8988T (cell line): ENCODE results near the gene P2RX4.
"Not testable (repeated sequence)": the region's sequence is repeated elsewhere in the genome, so short reads cannot be mapped to it uniquely, and the experiment has no call there.

ENCODE experiments used
- DNase-seq: peaks from one replicate; pipeline ENCODE4 v3.0.0; 2011

Gene P2RX4

DNA sequence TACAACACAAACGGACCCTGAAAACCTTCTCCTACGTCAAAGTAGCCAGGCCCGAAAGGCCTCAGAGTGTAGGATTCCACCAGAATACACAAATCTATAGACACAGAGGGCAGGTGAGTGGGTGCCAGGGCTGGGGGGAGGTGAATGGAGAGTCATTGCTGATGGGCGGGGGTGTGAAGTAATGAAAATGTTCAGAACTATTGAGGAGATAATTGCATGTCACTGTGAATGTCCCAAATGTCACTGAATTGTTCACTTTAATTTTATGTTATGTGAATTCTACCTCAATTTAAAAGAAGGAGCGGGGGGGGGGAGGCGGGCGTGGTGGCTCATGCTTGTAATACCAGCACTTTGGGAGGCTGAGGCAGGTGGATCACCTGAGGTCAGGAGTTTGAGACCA, 36.0 kb downstream of the P2RX4 start:
- DNase-seq, result no peak

DNA sequence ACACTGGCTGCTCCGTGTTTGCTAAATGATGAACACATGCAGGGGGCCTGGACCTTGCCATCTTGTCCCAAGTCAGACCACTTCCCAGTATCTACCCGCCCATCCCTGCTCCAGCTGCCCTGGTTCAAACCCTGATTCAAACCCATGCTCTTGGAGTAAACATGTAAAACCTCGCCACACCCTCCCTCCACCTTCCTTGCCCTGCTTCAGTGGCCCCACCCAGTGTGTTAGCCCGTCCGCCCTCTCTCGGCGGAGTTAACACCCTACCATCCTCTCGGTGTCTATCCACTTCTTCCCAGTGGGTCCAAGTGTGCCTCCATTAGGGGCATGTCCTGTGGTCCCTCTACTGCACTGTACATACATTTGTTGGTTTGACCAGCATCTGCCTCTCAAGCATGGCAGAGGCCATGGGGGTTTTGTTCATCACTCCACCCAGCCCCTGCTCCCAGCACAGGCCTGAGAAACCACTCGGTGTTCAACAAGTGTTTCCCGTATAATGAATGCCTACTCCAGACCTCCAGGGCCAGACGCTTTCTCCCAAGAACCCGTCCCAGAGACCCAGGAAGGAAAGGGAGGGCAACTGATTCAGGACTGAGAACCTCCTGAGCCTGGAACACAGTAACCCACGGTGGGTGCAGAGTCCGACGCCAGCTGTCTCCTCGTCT, 37.1 kb downstream of the P2RX4 start:
- DNase-seq, result no peak

DNA sequence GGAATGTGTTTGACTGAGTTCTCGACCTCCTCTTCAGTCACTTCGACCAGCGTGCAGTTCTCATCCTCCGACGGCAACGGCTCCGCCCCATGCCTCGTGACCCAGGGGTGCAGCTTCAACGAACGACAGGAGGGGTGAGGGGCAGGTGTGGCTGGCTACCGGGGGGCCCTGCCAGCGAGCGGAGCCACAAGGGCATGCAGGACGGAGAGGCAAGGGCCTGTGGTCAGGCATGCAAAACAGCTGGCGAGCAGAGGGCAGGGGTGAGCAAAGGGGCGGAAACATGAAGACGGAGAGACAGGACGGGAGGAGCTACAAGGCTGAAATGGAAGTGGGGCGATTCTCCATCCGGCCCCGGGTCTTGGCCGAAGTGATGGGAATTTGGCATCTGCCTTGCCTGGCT, 38.7 kb downstream of the P2RX4 start:
- DNase-seq, result no peak

DNA sequence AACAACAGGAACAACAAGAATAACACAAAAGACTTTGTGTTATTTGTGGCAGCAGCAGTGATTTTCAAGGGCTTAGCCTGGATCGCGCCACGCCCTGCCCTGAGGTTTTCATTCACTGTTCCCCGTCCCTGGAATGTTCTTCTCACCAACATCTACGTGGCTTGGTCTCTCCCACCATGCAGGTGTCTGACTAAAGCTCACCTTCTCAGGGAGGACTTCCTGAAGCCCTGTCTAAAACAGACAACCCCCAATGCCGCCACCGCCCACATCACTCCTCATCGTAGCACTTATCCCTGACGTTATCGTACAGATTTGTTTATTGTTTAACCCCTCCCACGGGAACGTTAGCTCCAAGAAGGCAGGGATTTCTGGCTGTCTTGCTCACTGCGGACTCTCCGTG, 40.4 kb downstream of the P2RX4 start:
- no peak for DNase-seq

DNA sequence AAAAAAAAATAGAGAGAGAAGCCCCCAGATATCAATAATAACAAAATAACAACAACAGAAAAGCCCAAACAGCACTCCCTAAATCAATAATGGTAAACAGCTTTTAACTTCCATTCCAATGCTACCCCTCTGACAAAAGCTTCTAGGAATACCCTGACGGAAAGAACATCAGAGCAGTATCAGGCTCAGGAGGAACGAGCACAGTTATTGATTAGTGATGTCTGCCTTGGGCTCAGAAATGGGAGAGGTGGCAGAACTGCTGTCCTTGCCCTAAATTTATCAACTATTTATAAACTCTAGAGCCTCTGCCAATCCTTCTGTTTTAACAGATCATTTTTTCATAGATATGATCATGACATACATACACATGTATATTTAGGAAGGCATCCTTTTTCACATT, 41.9 kb downstream of the P2RX4 start:
- DNase-seq, result no peak

DNA sequence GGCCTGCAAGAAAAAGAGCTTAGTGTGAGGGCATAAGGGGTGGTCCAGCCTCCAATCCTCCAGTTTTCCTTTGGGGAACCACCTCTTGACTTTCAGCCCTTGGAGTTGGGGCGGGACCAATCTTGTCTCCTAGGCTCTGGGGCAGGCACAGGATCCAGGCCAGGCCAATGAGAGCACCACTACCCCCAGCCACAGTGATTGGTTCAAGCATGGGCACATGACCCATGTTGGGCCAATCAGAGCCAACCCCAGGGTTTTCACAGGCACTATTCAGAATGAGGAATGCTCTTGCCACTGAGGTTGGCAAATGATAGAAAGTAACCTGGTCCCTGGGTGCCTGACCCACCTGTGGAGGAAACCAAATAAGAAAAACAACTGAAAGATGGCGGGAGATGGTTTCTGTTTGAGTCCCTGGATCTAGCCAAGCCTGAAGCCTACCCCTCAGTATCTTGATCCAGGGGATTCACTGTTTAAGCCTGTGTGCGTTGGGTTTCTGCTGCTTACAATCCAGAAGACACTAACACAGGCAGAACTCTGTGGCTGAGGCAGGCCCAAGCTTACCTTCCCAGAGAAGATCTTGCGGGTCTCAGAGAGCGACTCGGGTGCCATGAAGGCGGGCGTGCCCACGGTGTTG, 42.9 kb downstream of the P2RX4 start:
- no peak for DNase-seq

DNA sequence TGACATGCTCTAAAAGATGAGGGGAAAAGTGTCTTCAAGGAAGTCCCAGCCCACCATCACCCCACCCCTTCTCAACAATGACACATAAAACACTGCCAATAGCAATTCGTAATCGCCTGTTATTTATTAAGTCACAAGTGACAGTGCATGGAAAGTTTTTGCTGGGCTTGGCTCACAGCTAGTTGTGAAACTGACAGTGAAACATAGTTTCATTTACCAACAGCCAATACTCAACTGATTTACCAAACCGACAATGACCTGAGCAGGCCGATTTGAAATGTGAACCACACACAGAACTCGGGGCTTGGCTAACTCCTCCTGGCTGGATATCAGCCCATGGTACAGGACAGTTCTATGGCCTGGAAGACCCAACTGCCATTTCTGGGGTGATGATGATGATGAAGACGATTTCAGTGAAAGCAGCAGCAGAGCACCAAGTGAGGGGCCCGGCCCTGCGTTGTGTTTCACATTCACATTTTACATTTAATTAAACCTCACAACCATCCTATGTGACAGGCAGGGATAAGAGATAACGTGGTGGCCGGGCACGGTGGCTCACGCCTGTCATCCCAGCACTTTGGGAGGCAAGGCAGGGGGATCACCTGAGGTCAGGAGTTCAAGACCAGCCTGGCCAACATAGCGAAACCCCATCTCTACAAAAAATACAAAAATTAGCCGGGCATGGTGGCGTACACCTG, 43.9 kb downstream of the P2RX4 start:
- DNase-seq, result no peak

DNA sequence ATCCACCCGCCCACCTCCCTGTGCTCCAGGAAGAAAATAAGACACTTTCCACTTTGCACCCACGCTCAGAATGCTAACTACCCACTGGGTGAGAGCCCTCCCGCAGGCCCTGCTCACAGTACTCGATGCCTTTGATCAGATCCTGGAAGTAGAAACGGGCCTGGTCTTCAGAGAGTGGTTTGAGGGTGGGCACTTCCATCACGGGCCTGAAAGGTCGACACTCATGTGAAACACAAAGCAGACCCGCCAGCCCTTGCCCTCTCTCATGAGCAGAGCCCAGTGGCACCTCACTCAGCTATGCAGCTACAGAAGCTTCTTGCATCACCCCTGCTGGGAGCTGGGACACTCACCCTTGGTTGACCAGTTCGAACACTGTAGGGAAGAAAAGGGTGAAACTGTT, 45.5 kb downstream of the P2RX4 start:
- DNase-seq, result no peak

DNA sequence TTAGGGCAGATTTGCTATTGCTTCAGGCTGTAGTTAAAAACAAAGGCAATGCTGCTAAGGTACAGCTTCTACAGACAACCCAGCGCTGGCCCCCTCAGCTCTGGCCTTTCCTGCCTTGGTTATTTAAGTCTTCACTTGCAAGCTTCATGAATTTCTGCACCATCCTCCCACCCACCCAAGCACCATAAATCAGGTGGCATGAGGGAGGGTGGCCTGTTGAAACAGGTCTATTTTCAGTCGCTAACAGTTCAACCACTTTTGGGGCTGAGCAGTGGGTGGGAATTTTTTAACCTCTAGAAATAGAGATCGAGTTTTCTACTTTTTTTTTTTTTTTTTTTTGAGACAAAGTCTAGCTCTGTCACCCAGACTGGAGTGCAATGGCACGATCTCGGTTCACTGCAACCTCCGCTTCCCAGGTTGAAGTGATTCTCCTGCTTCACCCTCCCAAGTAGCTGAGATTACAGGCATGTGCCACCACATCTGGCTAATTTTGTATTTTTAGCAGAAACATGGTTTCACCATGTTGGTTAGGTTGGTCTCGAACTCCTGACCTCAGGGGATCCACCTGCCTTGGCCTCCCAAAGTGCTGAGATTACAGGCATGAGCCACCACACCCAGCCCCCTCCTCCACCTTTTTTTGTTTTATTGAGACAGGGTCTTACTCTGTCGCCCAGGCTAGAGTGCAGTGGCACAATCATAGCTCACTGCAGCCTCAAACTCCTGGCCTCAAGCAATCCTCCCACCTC, 47.9 kb downstream of the P2RX4 start:
- DNase-seq, result not testable (repeated sequence)

DNA sequence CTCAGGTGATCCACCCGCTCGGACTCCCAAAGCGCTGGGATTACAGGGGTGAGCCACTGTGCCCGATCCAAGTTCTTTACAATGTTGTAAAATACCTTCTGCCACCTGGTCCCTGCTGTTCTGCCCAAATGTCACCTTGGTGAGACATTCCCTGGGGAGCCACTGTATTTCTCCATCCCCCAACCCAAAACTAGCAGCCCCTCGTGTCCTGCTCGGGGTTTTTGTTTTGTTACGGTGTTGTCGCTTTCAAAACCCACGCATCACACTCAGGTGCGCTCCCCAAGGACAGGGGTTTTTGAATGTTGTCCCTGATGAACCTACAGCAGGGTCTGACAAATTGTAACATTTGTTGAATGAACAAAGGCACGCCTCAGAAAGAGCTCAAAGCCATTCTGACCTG, 49.1 kb downstream of the P2RX4 start:
- no peak for DNase-seq

DNA sequence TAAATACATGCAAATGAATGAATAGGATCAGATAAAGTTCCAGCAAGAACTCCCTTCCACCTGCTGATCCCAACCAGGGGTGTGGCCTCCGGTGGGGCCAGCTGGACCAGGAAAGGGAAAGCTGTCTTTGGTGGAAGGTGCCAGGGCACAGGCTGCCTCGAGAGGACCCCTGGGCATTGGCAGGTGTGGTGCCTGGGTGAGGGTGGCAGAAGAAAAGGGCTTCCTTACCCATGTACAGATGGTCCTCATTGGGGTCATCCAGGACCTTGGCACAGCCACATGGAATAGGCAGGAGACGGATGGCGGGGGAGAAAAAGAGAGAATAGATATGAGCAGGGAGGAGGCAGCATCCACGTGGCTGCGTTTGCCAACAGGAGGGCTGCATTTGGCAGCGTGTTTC, 50.2 kb downstream of the P2RX4 start:
- DNase-seq, result no peak

DNA sequence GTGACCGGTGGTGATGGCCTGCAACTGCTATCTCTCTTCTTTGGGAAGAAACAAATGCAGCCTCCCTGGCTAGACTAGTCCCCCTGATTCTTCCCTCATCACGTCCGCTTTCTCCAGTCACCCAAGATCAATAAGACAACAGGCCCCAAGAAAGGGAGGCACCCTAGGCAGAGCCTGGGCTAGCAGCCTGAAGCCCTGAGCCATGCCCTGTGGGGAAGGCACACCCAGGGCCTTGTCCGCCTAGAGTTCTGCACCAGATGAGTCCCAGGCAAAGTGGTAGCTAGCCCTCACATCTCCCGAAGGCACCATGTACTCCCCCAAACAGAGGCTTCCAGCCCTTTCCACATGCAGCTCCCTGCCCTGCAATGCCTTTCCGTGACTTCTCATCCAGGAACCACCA, 51.5 kb downstream of the P2RX4 start:
- no peak for DNase-seq

DNA sequence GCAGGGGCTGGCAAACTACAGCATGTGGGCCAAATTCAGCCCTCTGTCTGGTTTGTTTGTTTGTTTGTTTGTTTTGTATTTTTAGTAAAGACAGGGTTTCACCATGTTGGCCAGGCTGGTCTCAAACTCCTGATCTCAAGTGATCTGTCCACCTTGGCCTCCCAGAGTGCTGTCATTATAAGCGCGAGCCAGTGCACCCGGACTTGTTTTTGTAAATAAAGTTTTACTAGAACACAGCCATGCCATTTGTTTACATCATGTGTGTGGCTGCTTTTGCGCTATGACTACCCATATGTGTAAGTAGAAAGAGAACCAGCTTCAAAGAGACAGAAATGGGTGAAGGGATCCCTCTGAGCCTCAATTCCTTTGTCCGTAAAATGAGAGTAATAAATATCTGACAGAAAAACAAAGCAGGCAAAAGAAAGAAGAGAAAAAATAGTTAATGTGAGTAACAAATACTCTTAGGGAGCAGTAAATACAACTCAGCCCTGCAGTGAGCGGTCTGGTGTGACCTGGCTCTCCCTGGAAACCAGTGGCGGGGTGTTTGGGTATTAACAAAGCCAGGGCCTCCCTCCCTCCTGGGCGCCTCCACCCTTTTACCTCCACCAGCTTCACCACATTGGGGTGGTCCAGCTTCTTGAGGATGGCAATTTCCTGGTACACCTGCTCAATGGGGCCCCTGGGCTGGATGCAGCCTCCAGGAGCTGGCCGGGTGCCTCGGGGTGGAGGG, 53.4 kb downstream of the P2RX4 start:
- DNase-seq, result no peak

DNA sequence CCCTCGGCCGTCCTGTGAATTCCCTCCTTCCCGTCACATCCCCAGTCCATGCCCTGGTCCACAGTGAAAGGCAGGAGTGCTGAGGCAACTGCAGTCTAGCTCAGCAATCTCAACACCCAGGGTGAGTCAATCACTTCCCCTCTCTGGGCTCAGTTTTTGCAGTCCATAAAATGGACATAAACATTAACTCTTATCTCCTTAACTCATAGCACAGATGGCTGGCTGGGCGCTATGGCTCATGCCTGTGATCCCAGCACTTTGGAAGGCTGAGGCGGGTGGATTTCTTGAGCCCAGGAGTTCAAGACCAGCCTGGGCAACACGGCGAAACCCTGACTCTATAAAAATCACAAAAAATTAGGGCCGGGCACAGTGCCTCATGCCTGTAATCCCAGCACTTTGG, 54.2 kb downstream of the P2RX4 start:
- no peak for DNase-seq

DNA sequence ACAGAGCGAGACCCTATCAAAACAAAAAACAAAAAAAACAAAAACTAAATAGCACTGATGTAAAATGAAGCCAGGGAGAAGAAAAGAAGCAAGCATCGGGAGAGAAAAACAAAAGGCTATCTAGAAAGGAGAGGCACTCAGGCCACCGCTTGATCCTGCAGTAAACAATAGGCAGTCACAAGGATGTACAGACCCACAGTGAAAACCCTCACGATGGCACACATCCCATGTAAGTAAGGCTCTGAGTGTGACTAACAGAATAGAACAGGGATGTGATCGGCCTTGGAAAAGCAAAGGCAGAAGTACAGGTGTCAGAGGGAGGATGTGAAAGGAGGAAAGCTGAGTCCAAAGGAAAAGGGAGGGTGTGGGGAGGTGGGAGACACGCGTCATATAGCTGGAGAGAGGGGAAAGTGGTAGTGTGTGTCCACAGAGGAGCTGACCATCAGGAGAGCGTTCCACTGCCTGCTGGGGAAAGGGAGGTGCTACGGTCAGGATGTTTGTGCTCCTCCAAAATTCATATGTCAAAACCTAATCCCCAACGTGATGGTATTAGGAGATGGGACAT, 55.1 kb downstream of the P2RX4 start:
- no peak for DNase-seq

DNA sequence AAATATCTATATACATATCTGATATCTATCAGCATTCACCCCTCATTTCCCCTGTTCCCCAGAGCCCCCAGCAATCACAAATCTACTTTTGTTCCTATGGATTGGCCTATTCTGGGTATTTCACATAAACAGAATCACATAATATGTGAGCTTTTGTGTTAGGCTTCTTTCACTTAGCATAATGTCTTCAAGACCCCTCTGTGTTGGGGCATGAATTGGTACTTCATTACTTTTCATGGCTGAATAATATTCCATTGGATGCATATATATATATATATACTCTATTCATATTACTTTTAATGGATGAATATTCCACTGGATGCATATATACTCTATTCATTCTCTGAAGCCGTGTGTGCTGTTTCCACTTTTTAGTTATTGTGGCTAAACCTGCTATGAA, 57.9 kb downstream of the P2RX4 start:
- no peak for DNase-seq

DNA sequence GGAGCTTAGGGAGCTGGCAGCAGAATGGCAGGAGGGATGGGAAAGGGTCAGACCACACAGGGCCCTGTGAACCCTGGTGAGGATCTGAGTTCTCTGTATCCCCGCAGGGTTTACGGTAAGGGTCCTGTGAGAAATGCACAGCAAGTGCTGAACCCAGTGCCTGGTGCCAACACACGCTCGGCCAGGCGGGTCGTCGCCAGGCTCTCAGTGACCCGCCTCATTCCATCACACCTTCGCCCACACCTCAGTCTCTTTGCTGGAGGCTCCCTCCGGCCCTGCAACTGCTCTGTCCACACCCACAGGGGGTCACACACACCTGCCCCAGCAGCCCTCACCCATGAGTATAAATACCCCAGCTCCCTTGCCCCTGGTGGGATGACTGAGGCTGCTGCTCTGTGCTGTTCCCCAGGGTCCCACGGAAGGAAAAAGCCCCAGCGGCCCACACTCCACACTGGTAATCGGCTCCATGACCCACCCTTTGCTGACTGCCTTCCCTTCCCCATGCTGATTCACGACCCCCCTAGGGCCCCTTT, 63.5 kb downstream of the P2RX4 start:
- no peak for DNase-seq

DNA sequence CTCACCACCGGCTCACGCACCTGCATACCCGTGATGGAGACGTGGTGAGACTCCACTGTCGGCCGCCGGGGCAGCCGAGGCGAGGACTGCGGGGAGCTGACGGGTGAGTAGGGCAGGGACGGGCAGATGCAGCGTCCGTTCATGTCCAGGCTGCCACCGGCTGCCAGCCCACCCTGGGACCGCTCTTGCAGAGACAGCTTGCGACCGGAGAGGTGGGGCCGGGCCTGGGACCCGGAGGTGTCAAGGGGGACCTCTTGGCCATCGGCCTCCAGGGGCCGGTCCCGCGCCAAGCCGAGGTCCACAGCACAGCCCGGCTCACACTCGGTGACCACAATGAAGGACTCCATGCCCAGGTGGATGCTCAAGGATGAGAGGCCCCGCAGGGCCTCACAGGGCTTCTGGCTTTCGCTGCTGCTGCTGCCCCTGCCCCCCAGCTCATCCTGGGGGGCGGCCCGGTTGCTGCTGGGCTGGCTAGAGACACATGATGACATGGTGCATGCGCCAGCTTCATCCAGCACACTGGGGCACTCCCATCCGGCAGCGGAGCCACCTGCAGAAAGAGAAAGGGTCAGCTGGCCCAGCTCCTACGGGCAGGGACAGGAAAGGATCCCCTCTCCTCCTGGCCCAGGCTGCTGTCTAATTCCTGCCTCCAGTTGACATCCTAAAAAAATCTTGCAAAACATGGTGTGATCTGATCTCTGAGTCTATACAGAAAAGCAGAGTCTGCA, 64.3 kb downstream of the P2RX4 start:
- DNase-seq, result no peak

DNA sequence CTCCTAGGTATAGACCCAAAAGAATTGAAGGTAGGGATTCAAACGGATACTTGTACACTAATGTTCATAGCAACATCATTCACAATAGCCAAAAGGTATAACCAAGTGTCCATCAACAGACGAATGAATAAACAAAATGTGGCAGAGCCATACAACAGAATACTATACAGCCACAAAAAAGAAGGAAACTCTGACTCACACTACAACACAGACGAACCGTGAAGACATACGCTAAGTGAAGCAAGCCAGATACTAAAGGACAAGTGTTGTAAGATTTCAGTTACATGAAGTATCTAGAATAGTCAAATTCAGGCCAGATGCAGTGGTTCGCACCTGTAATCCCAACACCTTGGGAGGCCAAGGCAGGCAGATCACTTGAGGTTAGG, 67.4 kb downstream of the P2RX4 start:
- DNase-seq, result no peak

DNA sequence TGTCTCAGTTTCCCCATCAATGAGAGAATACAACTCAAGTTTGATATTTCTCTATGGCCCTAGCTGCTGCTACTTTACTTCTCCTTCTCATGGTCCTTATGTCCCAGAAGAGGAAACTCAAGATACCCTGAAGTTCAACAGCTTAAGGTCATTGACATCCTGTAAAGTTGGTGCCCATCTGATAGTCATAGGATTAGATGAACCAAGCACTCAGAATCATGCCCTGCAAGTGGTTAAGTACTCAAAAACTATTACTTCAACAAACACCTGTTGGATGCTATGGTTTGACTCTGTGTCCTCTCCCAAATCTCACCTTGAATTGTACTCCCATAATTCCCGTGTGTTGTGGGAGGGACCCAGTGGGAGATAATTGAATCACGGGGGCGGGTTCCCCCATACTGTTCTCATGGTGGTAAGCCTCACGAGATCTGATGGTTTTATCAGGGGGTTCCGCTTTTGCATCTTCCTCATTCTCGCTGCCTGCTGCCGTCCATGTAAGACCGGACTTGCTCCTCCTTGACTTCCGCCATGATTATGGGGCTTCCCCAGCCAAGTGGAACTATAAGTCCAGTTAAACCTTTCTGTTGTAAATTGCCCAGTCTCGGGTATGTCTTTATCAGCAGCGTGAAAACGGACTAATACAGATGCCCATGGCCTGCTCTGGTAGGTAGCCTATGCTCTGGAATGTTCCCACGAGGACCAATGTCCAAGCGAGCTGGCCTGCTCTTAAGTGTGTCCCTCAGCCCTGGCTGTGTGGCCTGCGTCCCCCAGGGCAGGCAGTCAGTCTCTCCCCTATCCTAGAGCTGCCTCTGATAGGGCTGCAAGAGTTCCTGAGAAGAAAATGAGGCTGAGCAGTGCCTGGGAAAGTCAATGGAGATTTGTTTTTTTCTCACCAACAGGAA, 68.5 kb downstream of the P2RX4 start:
- DNase-seq, result no peak

DNA sequence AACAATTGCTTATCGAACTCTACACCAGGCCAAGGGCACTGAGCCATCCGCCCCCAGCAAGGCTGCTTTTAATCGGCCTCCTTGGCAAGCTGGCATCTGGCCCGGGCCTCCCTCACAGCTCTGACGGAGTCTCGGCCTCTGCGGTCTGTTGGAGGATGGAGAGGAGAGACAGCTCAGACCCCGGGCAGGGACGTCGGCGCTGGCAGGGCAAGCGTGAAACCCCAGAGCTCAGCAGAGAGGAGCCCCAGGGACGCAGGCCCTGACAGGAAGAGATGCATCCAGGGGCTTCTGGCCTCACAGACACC, 69.1 kb downstream of the P2RX4 start:
- DNase-seq, result no peak
